Activated T-cell treated with anti-CD3 and anti-CD28 coated beads, Interleukin-2, amount 50 U/mL, for 24 hours (primary cell): ENCODE results near the gene FOXC2.

ENCODE experiments used
- DNase-seq: peaks from one replicate; pipeline ENCODE4 v3.0.0-alpha.2; 2020
- H3K27ac Mint-ChIP-seq: 2 replicates; pipeline ENCODE4 v1.8.0; 2020; ENCODE audit warnings: mild to moderate bottlenecking, mixed read lengths
- H3K27me3 Mint-ChIP-seq: 2 replicates; pipeline ENCODE4 v1.8.0; 2020; ENCODE audit warnings: mixed read lengths
- H3K36me3 Mint-ChIP-seq: 2 replicates; pipeline ENCODE4 v1.8.0; 2020; ENCODE audit warnings: low read depth, mixed read lengths
- H3K4me1 Mint-ChIP-seq: 2 replicates; pipeline ENCODE4 v1.8.0; 2020; ENCODE audit warnings: low read depth, mixed read lengths
- H3K4me3 Mint-ChIP-seq: 2 replicates; pipeline ENCODE4 v1.8.0; 2020; ENCODE audit warnings: mild to moderate bottlenecking, moderate library complexity, mixed read lengths
- H3K9me3 Mint-ChIP-seq: 2 replicates; pipeline ENCODE4 v1.8.0; 2020; ENCODE audit warnings: mixed read lengths

The FOXC2 gene

DNA sequence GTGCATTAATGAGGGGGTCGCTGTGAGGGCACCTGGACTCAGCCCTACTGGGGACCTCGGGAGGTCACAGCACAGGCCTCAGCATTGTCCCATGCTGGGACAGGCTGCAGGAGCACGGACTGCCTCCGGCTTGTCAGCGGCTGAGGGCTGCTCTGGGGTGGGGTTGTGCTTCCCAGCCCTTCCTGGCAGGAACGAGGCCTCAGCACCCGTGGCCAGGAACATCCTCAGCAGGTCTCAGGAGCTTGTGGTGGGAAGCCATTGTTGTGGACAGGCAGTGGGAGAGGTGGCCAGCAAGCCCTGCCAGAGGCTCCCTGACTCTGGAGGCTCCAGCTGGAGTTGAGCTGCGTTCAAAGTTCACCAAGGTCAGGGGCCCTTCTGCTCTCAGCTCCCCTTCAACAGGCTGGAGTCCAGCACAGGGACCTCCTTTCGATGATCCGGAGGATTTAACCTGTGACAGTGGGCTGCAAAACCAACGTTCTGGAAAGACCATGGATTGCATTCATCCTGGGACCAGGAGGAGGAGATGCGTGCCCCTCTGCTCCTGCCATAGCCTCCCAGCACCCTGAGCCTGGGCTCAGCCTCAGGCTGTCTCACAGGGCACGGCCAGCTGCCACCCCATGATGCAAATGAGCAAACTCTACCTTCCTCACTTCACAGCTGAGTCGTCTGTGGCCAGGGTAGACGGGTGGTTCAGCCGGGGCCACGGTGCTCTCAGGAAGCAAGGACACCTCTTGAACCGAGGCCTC lies 44.3 kb downstream of the FOXC2 start:
- no peaks in the 10 kb centered on the region for H3K4me1 Mint-ChIP-seq
- H3K9me3 Mint-ChIP-seq: no peaks in the 10 kb centered on the region
- DNase-seq: no peak
- H3K36me3 Mint-ChIP-seq: no peaks in the 10 kb centered on the region
- no peak overlapping the region for H3K4me3 Mint-ChIP-seq
- H3K27me3 Mint-ChIP-seq: peaks cover 27% of the 10 kb centered on the region
- no peak overlapping the region for H3K27ac Mint-ChIP-seq

DNA sequence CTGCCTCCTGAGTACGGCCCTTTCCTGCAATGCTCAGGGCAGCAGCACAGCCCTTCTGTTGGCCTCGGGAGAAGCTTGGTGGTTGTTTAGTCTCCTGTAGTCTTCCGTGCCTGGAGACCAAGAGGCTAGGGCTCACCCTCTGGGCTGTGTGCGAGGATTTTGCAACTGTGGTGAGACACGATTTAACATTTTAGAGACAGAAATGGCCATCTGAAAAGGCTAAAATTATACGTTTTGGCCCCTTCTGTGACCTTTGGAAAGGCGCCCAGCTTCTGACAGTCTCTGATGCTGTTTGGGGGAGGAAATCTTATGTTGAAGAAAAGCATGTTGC lies 44.9 kb downstream of the FOXC2 start:
- H3K27ac Mint-ChIP-seq: no peak overlapping the region
- no peaks in the 10 kb centered on the region for H3K36me3 Mint-ChIP-seq
- no peaks in the 10 kb centered on the region for H3K9me3 Mint-ChIP-seq
- no peak for DNase-seq
- peaks cover 27% of the 10 kb centered on the region for H3K27me3 Mint-ChIP-seq
- H3K4me1 Mint-ChIP-seq: no peaks in the 10 kb centered on the region
- no peak overlapping the region for H3K4me3 Mint-ChIP-seq

DNA sequence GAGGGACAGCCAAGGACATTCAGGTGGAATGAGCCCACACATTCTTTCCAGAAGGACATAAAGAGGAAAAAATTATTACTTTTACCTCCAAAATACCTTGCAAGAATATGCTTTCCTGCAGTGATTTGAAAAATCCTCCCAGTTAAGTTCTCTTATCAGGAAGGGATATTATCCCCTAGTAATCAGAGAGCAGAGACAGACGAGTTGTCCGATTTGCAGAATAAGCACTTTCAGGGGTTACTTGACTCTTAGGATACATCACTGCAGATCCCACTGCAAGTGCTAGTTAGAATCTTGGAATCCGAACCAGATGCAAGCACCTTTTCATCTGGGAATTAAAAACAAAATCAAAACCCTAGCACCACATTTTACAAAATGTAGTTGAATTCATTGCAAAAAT lies 45.3 kb downstream of the FOXC2 start:
- Mint-ChIP-seq H3K9me3 (no peaks in the 10 kb centered on the region), H3K27me3 (peaks cover 22% of the 10 kb centered on the region), H3K36me3 (no peaks in the 10 kb centered on the region), H3K4me1 (no peaks in the 10 kb centered on the region), H3K4me3 (no peak overlapping the region), H3K27ac (no peak overlapping the region)
- DNase-seq: no peak

DNA sequence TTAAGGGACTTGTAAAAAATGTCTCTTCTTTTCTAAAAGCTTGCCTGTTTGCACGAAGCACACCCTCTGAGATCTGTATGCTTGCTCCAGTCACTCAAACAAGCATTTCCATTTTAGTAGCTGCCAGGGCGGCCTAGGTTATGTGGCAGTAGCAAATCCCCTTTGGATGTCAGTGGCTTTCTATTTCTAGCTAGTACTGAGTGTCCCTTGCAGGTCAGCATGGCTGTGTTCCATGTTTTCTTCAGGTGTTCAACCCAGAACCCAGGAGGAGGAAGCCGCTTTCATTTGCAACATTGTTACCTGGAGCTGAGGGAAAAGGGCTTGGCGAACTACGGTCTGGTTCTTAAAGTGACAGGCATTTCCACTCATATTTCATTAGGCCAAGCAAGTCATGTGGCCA lies 48.1 kb downstream of the FOXC2 start:
- no peaks in the 10 kb centered on the region for H3K9me3 Mint-ChIP-seq
- H3K36me3 Mint-ChIP-seq: no peaks in the 10 kb centered on the region
- no peak overlapping the region for H3K4me3 Mint-ChIP-seq
- H3K4me1 Mint-ChIP-seq: no peaks in the 10 kb centered on the region
- H3K27ac Mint-ChIP-seq: no peak overlapping the region
- H3K27me3 Mint-ChIP-seq: peaks cover 18% of the 10 kb centered on the region
- no peak for DNase-seq

DNA sequence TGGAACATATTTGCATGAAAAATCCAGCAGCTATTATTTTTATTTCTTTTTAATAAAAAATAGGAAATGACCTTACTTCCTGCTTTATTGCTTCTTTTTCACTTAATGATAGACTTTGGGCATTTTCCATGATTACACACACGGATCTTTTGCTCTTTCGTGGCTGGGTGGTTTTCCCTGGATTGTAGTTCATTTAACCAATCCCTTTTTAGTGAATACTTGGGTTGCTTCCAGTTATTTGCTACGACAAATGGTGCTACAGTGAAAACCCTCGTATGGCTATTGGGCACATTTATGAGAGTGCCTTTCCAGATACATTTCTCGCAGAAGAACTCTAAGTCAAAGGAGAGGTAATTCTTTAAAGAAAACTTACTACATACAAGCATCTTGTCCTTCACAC lies 50.3 kb downstream of the FOXC2 start:
- Mint-ChIP-seq H3K36me3 (no peaks in the 10 kb centered on the region), H3K9me3 (no peaks in the 10 kb centered on the region), H3K27ac (no peak overlapping the region), H3K27me3 (peaks cover 12% of the 10 kb centered on the region), H3K4me3 (no peak overlapping the region), H3K4me1 (no peaks in the 10 kb centered on the region)
- no peak for DNase-seq

DNA sequence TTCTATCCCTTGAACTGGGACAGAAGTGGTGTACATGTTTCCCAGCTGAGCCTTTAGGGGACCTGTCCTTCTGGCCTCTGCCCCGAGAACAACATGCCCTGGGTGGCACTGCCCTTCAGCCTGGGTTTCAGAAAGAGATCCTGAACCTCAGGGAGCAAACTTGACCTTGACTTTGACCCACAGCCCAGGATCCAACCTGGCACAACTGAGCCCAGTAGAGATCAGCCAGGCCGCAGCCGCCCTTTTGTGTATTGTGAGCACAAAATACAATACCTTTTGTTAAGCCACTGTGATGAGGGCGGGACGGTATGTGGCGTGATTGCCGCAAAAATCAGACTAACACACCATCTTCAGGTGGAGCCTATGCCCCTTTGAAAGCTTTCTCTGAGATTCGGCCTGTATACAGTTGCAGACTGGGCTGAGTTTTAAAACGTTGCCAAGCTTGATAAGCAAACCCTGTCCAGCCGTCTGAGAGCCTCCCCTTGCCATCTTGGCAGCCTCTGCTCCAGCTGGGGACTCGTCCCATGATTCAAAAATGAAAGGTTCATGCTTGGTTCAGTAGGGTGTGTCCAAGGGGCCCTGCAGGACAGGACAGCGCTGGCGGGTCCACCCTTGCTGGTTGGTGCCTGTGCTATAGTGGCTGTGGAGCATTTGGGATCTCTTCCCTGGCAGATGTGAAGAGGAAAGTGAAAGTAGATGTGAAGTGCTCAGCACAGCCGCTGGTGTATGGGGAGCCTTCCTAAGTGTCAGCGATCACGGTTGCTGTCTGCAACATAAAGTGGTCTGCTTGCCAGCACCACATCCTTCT lies 52.0 kb downstream of the FOXC2 start:
- no peaks in the 10 kb centered on the region for H3K4me1 Mint-ChIP-seq
- H3K9me3 Mint-ChIP-seq: no peaks in the 10 kb centered on the region
- no peak for DNase-seq
- no peak overlapping the region for H3K27ac Mint-ChIP-seq
- H3K27me3 Mint-ChIP-seq: peaks cover 12% of the 10 kb centered on the region
- H3K36me3 Mint-ChIP-seq: no peaks in the 10 kb centered on the region
- no peak overlapping the region for H3K4me3 Mint-ChIP-seq
